ENCODE measurements around the gene ABCA5.

GRCh38 chr17:69275751-69276150, 51.2 kb downstream of the ABCA5 start:
- TF ChIP-seq CTCF (IDR thresholded peaks at IDR 0.05; ENCODE audit: insufficient read depth, low read length) (no peak), SPI1 (IDR thresholded peaks at IDR 0.05; ENCODE audit: borderline replicate concordance, low read depth) (no peak), POLR2AphosphoS5 (IDR thresholded peaks at IDR 0.05; ENCODE audit: low read depth) (no peak), GABPA (IDR thresholded peaks at IDR 0.05; ENCODE audit: low read depth) (no peak)
- TF ChIP-seq, protein P1, sequence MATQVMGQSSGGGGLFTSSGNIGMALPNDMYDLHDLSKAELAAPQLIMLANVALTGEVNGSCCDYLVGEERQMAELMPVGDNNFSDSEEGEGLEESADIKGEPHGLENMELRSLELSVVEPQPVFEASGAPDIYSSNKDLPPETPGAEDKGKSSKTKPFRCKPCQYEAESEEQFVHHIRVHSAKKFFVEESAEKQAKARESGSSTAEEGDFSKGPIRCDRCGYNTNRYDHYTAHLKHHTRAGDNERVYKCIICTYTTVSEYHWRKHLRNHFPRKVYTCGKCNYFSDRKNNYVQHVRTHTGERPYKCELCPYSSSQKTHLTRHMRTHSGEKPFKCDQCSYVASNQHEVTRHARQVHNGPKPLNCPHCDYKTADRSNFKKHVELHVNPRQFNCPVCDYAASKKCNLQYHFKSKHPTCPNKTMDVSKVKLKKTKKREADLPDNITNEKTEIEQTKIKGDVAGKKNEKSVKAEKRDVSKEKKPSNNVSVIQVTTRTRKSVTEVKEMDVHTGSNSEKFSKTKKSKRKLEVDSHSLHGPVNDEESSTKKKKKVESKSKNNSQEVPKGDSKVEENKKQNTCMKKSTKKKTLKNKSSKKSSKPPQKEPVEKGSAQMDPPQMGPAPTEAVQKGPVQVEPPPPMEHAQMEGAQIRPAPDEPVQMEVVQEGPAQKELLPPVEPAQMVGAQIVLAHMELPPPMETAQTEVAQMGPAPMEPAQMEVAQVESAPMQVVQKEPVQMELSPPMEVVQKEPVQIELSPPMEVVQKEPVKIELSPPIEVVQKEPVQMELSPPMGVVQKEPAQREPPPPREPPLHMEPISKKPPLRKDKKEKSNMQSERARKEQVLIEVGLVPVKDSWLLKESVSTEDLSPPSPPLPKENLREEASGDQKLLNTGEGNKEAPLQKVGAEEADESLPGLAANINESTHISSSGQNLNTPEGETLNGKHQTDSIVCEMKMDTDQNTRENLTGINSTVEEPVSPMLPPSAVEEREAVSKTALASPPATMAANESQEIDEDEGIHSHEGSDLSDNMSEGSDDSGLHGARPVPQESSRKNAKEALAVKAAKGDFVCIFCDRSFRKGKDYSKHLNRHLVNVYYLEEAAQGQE (IDR thresholded peaks at IDR 0.05; ENCODE audit: insufficient replicate concordance, low read depth), result no peak

All from HL-60 (cell line).